GM18870 (cell line): ENCODE results near the gene PRR36.
"Not testable (repeated sequence)": the region's sequence is repeated elsewhere in the genome, so short reads cannot be mapped to it uniquely, and the experiment has no call there.

Experiments used
- ATAC-seq: cut with Tn5 transposase; IDR thresholded peaks from one replicate; pipeline ENCODE4 v1.9.1; 2021; ENCODE audit warnings: moderate library complexity; ENCODE audit not compliant: unreplicated experiment

The PRR36 gene

DNA sequence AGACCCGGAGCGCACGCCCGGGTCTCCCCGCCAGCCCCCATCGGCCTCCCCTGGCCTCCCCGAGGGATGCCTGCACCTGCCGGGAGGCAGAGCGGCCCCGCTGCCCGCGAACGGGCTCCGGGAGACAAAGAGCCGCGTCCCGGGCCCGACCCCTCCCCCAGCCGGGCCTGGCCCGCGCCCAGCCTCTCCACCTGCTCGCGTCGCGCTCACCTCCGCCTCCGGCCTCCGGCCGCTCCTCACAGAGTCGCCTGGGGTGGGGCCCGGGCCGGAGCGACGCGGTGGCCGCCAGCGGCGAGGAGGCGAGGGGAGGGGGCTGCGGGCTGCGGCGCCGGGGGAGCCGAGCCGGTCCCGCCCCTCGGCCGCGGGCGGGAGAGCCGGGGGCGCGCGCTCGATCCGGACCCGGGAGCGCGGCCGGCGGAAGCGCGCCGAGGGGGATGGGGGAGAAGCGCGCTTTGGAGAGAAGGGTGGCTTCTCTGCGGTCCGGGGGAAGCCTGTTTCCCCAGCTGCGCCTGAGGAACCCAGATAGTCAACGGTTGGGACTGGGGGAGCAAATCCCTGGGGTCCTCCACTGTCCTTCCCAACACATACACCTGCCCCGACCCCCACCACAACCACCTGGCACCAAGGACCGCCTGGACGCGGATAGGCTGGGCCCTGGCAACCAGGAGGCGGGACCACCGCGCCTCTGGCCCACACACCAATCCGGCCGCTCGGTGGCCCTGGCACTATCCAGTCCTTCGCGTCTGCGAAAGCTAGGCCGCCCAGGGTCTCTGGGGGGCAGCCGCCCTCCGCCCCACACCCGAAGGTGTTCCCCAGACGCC lies at the start of gene PRR36:
TSS of gene PRR36 (minus strand) at position 315 of the 821 bp plus-strand sequence. CDS start 701 bp downstream, outside the sequence.
- no peak for ATAC-seq

DNA sequence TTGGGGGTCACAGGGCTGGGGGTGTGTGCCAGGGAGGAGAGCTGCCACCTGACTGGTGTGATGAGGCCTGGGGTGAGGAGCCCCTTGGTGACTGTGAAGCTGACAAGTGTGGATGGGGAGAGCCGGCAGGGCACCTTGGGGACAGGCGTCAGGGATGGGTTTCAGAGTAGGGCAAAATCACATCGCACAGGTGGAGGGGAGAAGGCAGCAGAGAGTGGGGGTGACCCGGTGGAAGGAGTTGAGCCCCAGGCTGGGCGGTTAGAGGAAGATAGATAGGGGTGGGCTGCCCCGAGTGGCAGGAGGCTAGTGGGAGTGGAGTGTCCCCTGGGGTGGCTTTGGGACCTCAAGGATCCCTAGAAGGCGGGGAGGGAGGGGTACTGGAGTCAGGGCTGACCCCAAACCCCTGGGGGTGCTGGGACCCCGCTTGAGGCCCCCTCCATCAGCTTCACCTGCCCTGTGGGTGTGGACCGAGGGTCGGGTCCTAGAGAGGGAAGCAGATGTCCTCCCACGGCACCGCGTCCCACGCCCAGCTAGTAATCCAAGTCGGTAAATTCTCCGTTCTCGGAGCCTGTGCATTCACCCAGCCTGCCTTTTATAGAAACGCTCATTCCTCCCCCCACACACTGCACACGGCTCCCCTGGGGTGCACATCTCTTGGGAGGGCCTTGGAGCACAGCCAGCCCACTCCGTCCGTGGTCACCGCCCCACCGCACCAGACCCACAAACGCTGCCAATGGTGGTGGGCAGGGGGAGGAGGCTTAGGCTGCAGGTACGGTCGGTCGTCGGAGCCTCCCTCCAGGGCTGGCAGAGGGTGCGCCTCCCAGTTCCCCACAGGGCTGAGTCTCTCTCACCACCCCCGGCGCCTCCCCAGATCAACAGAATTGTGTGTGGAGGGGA lies 49.4 kb upstream of the PRR36 start:
- ATAC-seq = no peak

GRCh38 chr19:7922836-7923195 lies 48.6 kb upstream of the PRR36 start:
- no peak for ATAC-seq

DNA sequence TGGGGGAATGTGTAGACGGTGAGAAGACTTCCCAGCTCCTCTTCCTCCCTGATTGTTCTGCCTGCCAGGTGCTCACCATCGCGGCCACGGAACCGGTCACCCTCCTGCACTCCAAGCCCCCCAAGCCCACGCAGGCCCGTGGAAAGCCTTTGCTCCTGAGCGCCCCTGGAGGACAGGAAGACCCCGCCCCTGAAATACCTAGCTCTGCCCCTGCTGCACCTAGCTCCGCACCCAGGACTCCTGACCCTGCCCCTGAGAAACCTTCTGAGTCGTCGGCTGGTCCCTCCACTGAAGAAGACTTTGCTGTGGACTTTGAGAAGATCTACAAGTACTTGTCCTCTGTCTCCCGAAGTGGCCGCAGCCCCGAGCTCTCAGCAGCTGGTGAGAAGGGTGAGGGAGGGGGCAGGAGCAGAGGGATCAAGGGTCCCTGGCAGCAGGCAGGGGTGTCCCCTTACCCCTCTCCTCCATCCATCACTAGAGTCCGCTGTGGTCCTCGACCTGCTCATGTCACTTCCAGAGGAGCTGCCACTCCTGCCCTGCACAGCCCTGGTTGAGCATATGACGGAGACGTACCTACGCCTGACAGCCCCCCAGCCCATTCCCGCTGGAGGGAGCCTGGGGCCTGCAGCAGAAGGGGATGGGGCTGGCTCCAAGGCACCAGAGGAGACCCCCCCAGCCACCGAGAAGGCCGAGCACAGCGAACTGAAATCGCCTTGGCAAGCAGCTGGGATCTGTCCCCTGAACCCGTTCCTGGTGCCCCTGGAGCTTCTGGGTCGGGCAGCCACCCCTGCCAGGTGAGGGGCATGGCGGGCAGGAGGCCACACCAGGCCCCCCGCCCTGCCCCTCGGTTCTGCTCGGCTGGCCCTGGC lies 48.0 kb upstream of the PRR36 start:
- no peak for ATAC-seq

DNA sequence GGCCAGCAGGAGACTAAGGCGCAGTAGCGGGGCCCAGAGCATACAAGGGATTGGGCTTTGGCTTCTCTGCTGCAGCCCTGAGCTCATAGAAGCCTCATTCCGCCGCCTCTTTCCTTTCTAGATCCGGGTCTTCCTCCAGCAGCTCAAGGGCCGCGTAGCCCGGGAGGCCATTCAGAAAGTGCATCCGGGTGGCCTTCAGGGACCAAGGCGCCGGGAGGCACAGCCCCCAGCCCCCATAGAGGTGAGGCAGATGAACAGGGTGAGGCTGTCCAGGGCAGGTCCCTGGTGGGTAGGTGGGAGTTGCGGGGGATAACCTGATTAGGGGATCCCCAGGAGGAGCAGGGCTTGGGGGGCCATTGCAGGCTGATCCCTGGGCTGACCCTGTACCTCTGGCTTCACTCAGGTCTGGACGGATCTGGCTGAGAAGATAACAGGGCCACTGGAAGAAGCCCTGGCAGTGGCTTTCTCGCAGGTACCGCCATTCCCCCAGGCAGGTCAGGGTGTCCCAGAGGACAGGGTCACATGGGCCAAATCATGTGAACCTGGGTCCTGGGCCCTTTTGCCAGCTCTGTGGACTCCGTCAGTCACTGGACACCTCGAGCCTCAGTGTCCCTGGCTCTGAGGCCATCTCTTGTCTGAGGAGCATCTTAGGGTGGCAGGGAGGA lies 47.2 kb upstream of the PRR36 start:
- no peak for ATAC-seq

DNA sequence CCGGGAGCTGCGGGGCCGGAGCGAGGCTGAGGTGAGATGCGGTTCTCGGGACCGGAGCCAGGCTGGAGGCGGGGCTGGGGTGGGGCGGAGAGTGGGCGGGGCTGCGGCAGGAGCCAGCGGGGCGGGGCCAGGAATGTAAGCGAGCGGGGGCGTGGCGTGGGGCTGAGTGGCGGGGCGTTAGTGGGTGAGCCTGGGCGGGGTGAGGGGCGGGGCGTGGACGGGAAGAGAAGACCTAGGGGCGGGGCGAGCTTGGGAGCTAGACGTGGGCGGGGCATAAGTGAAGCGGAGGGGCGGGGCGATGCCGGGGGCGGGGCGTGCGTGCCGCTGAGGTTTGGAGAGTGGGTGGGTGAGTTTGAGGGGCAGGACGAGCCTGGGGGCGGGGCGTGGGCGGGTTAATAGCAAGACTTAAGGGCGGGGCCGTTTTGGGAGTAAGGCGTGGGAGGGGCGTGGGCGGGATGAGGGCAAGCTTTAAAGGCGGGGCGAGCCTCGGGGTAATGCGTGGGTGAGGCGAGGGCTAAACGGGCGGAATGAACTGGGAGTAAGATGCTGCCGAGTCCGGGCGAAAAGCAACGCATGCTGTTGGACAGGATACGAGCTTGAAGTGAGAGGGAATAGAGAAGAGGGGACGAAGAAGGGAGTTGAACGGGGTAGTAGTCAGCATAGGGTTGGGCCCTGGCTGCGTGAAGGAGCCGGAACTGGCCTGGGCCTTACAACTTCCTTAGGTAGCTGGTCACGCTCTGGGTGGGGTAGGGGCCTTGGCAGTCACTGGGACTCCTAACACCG lies 46.5 kb upstream of the PRR36 start:
- peak; percentile 19 for ATAC-seq

DNA sequence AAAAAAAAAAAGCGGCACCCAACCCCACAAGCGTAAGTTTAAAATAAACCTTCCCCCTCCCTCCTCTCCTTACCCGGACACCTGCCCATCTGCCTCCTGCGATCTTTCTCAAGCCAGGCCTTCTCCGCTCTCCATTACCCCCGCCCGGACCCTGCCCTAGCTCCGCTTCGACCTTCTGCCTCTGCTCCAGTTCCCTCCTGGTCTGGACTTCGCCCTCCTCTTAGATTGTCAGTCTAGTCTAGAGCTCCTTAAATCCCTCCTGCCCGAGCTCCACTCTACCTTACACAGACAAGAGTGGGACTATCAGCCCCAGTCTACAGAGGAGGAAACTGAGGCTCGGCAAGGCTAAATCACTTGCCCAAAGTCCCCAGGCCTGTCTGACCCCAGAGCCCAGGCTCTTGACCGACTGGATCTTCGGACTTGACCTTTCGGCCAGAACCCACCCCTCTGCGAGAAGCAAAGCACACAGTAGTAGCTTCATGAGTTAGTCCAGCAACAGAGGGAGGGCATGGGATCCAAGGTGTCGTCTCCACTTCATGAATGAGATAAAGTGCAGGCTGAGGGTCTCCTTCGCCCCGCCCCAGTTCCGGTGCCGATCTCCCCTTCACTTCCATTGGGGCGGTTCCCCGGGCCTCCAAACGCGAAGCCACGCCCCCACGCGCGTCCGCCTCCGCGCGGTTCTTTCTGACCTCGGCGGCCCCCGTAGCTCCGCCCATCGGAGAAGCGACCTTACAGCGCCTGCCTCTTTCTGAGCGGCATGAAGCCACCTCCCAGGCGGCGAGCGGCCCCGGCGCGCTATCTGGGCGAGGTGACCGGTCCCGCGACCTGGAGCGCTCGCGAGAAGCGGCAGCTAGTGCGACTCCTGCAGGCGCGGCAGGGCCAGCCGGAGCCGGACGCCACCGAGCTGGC lies 45.7 kb upstream of the PRR36 start, which contains the start of gene SNAPC2:
TSS of gene SNAPC2 (plus strand) at position 729 of the 909 bp plus-strand sequence. CDS start at position 758, 29 bp downstream.
- peak; percentile 51 for ATAC-seq

DNA sequence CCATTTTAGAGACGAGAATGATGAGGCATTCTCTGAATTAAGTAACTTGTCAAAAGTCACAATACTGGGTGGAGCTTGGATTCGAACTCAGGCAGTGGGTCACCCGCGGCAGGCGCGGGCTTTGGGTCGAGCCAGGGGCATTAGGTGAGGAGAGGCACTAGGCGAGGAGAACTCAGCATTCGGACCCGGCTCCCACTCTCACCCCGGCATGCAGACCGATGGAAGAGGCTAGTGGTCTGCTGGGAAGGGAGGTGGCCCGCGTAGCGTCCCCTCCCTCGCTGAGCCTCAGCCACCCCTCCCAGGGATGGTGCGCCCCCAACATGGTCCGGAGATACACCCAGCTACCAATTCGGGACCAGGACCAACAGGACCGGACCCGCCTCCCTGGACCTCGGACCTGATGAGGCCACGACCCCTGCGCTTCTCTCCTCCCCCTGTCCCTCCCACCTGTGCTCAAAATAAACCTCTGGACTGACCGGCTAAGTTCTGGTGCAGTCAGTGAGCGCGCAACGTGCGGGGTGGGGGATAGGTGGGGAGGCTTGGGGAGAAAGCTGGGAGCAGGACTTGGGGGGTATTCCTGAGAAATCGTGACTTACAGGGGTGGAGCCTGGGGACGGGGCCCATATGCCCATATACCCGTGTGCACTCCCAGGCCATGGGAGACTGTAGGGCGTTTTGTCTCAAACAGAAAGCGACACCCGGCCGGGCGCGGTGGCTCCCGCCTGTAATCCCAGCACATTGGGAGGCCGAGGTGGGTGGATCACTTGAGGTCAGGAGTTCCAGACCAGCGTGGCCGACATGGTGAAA lies 44.6 kb upstream of the PRR36 start:
- ATAC-seq = no peak

GRCh38 chr19:7918062-7918614 lies 43.9 kb upstream of the PRR36 start:
- not testable (repeated sequence) for ATAC-seq

DNA sequence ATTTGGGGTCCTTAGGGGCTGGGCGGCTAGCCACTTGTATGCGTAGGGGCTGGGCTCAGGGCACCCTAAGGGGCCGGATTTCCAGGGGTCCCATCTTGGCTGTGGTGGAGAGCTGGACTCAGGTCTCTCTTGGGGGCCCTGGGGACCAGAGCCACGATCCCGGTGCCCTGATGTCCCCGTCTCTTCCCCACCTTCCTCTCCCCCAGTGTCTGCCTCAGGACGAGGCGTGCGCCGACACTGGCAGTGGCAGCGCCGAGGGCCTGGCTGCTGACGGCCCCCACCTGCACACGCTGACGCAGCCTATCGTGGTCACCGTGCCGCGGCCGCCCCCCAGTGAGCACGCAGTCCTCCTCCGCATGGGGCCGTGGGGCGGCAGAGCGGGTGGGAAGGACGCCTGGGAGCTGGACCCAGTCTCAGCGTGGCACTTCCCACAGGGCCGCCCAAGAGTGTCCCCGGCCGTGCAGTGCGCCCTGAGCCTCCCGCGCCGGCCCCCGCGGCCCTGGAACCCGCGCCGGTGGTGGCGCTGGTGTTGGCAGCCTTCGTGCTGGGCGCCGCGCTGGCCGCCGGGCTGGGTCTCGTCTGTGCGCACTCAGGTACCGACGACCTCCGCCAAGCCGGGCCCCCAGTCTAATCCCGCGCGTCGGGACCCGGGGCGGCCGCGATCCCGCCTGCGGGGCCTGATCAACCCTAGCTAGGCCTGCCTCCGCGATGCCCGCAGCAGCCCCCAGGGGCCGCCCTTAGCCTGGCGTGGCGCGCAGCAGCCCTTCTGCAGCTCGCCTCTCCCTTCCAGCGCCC lies 43.3 kb upstream of the PRR36 start:
- no peak for ATAC-seq

GRCh38 chr19:7916955-7917266 lies 42.7 kb upstream of the PRR36 start:
- ATAC-seq = no peak

DNA sequence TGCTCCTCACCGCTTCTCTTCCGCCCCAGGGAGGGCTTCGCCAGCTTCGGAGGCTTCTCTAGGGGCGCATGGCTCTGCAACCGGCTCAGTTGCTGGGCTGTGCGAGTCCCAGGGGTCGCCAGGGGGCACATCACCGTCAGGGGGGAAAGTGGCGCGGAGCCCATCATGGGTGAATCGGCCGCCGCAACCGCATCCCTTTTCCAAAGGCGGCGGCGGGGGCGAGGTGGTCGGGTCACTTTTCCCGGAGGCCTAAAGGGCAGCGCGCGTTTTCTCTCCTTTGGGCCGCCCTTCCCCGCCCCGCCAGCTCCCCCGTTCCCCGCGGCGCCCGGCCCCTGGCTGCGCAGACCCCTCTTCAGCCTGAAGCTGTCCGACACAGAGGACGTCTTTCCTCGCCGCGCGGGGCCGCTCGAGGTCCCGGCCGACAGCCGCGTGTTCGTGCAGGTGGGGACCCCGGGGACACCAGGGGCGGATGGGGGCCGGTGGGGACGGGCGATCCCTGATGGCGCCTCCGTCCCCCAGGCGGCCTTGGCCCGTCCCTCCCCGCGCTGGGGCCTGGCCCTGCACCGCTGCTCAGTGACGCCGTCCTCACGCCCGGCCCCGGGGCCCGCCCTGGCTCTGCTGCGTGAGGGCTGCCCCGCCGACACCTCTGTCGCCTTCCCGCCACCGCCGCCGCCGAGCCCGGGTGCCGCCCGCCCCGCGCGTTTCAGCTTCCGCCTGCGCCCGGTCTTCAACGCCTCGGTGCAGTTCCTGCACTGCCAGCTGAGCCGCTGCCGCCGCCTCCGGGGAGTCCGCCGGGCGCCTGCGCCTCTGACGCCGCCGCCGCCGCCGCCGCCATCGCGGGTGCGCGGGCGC lies 42.1 kb upstream of the PRR36 start:
- ATAC-seq = no peak

GRCh38 chr19:7915250-7916102 lies 41.3 kb upstream of the PRR36 start:
- ATAC-seq = no peak

DNA sequence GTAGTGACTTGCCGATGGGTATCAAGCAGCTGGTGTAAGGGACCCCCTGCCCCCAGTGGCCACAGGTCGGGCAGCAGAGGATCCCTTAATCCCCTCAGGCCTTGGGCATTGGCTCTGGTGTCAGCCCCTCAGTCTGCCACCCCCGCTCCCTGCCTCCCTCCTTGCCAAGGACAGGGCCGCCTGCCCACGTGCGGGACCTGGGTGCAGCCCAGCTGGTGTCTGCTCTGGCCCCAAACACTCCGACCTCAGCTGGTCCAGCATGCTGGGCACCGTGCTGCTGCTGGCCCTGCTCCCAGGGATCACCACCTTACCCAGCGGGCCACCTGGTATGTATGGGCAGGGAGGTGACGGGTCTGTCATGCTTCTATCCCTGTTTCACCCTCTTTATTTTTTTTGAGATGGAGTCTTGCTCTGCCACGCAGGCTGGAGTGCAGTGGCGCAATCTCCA lies 40.4 kb upstream of the PRR36 start, which contains the start of gene TGFBR3L:
TSS of gene TGFBR3L (plus strand) at position 233 of the 448 bp plus-strand sequence.
- no peak for ATAC-seq

GRCh38 chr19:7914099-7914498 lies 39.9 kb upstream of the PRR36 start:
- ATAC-seq = no peak
